Gastroesophageal sphincter (tissue), 4 donors: ENCODE data around the gene CTNNA2. TPM values are rescaled to one million over a fixed set of nuclear protein-coding genes. Genes with fewer than 3 reads are reported as not detected.

Experiments
- ATAC-seq: fragments of 150-250 bp; one replicate; pipeline ENCODE4 v1.9.1; 2016; ENCODE audit warnings: mild to moderate bottlenecking, moderate library complexity
- H3K27ac ChIP-seq, 4 donors: fragments of 200-600 bp; sonication (generic) in 3 of 4; 1 replicate in 3 of 4; 2 replicates in 1 of 4; pipeline ENCODE4 v1.5.1; 2016 to 2019
- H3K27me3 ChIP-seq: fragments of 200-600 bp; sonication (generic); one replicate; pipeline ENCODE4 v1.5.1; 2019
- H3K36me3 ChIP-seq, 2 donors: fragments of 200-600 bp; sonication (generic); one replicate each; pipeline ENCODE4 v1.5.1; 2019; ENCODE audit warnings: control low read depth in 1 of 2
- H3K4me1 ChIP-seq, 3 donors: fragments of 200-600 bp; sonication (generic); 1 replicate in 2 of 3; 2 replicates in 1 of 3; pipeline ENCODE4 v1.5.1; 2016 to 2019; ENCODE audit warnings: control low read depth in 2 of 3
- H3K4me3 ChIP-seq, 2 donors: fragments of 200-600 bp; sonication (generic); one replicate each; pipeline ENCODE4 v1.5.1; 2019; ENCODE audit warnings: mild to moderate bottlenecking in 1 of 2, moderate library complexity in 1 of 2
- H3K9me3 ChIP-seq, 3 donors: fragments of 200-600 bp; sonication (generic); one replicate each; pipeline ENCODE4 v1.5.1; 2017 to 2019; ENCODE audit warnings: control low read depth in 2 of 3
- EP300 ChIP-seq: sonication (generic); formaldehyde crosslinking; IDR thresholded peaks from one replicate; pipeline ENCODE4 v1.6.1; 2017; ENCODE audit warnings: antibody characterized with exemption, mild to moderate bottlenecking
- POLR2A ChIP-seq, 2 donors: fragments of 450-650 bp; IDR thresholded peaks; one replicate each; pipeline ENCODE4 v1.6.1; 2017; ENCODE audit warnings: antibody characterized with exemption in 2 of 2, mild to moderate bottlenecking in 2 of 2, moderate library complexity in 1 of 2
- POLR2AphosphoS5 ChIP-seq: sonication (generic); formaldehyde crosslinking; IDR thresholded peaks from one replicate; pipeline ENCODE4 v1.6.1; 2017; ENCODE audit warnings: antibody characterized with exemption
- WGBS, 2 donors: methylation state at CpG; one replicate each; pipeline ENCODE4 v1.1.5; 2018; ENCODE audit warnings: low coverage in 1 of 2; 5-methylcytosine and 5-hydroxymethylcytosine counted together
- total RNA-seq, 4 donors: library from RNA; depleted of rRNA; stranded (reverse); fragments of >200 nt; gene quantifications; one replicate each; pipeline ENCODE4 v1.1.0, GENCODE V29; 2016
- TF ChIP-seq, protein P1 (sequence below), 4 experiments: fragments of 200-600 bp in 2 of 4; fragments of 450-650 bp in 2 of 4; sonication (generic) in 1 of 4; IDR thresholded peaks; one replicate each; pipeline ENCODE4 v1.5.1; 2017 to 2019; ENCODE audit warnings: antibody characterized with exemption in 4 of 4, mild to moderate bottlenecking in 2 of 4, moderate library complexity in 2 of 4

The CTNNA2 gene
- total RNA-seq, 4 donors from 2014 or later: 0.15 to 4.2 (median 0.68) TPM

DNA sequence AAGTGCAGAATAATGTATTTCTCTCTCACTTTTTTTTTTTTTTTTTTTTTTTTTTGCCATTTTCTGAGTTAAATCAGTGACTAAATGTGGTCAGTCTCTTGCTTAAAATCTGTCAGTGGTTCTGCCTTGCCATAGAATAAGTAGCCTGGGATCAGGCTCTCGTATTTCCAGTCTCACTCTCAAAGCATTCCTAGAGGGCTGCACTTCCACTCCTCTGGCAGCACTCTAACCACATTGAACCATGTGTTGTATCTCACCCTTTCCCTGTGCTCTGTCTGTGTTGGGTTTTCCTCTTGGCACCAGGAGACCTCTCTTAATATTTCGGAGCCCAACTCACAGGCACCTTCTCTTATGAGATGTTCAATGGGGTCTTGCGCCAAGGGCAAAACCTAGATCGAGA, 304.4 kb downstream of the CTNNA2 start:
- ATAC-seq: no peak
- H3K36me3 ChIP-seq: no peaks in the 10 kb centered on the region
- 88 to 89% methylated on average over 3 to 4 of the region's 4 CpGs for WGBS, 2 donors
- no peaks in the 10 kb centered on the region for H3K4me1 ChIP-seq
- no peaks in the 10 kb centered on the region for H3K27me3 ChIP-seq
- TF ChIP-seq POLR2AphosphoS5: no peak
- no peak overlapping the region for H3K27ac ChIP-seq
- H3K4me3 ChIP-seq: no peak overlapping the region
- no peaks in the 10 kb centered on the region for H3K9me3 ChIP-seq

DNA sequence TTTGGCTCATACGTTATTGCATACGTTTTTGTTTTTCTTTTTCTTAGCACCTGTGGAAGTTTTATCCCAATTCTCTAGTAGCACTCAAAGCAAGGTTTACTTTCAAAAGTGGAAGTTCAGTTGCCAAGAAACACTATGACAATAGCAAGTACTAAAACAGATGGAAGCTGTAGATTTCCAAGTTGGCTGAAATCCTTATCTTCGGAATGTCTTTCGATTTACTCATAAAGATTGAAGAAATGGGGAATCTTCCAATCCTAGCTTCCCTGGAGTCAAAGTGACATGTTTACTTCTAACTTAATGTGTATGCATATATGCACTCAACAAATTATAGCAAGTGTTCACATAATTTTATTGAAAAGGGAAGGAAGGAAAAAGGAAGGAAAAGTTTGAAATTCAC, 307.4 kb downstream of the CTNNA2 start:
- H3K27ac ChIP-seq: no peak overlapping the region
- no peak for ATAC-seq
- H3K4me3 ChIP-seq: no peak overlapping the region
- TF ChIP-seq, protein P1, sequence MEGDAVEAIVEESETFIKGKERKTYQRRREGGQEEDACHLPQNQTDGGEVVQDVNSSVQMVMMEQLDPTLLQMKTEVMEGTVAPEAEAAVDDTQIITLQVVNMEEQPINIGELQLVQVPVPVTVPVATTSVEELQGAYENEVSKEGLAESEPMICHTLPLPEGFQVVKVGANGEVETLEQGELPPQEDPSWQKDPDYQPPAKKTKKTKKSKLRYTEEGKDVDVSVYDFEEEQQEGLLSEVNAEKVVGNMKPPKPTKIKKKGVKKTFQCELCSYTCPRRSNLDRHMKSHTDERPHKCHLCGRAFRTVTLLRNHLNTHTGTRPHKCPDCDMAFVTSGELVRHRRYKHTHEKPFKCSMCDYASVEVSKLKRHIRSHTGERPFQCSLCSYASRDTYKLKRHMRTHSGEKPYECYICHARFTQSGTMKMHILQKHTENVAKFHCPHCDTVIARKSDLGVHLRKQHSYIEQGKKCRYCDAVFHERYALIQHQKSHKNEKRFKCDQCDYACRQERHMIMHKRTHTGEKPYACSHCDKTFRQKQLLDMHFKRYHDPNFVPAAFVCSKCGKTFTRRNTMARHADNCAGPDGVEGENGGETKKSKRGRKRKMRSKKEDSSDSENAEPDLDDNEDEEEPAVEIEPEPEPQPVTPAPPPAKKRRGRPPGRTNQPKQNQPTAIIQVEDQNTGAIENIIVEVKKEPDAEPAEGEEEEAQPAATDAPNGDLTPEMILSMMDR (IDR thresholded peaks at IDR 0.05): no peak
- TF ChIP-seq POLR2A (IDR thresholded peaks at IDR 0.05): no peak
- no peak for TF ChIP-seq POLR2AphosphoS5
- TF ChIP-seq EP300: no peak
- H3K9me3 ChIP-seq: no peaks in the 10 kb centered on the region
- no peaks in the 10 kb centered on the region for H3K36me3 ChIP-seq
- no peaks in the 10 kb centered on the region for H3K4me1 ChIP-seq
- WGBS, 2 donors: 37 to 52% methylated on average over 4 of the region's 4 CpGs
- H3K27me3 ChIP-seq: no peaks in the 10 kb centered on the region

DNA sequence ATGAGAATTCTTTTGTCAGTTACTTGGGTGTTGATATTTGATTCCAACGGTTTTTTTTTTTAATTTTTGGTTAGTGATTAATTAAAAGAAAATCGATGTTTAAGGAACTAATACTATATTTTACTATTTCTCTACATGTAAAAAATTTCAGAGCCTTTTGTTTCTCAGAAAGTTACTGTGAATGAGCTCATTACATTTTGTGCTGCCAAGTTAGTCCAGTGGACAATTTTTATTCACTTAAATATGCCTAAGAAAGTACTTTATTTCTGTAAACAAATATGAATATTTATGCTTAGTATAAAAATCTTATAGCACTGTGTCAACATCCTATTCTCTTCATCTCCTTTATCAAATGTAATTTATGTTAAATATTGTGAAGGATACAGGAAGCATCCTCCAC, 309.3 kb downstream of the CTNNA2 start:
- WGBS, 2 donors: 54 to 65% methylated on average over 2 of the region's 2 CpGs

DNA sequence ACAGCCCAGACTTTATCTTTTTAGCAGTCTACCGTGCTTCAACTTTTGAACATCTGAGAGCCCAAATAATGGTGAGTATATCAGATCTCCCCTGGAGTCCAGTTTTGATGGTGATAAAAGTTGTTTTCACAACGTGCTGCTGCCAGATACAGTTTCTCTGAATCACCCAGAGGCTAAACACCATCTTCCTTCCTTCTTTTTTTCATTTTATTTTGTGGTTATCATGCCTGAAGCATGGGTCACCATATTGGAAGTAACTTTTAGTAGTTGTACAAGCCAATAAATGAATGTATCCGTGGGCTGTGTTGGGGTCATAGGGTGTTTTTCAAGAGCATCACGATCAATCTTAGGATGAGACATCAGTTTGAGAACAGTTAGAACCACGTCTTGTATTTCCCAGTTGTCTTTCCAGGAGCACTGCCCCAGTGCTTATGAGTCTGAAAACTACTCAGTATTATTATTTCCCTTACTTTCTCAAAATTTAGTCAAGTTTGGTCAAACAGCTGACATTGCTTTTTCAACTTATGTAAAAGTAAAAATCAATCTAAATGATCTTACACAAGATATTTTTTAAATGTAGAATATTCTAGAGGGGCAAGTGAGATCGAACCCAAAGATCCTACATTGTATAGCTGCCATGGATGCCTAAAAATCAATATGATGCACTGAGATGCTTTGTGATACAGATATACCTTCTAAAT, 311.4 kb downstream of the CTNNA2 start:
- 69 to 75% methylated on average over 6 of the region's 6 CpGs for WGBS, 2 donors
- no peak overlapping the region for H3K27ac ChIP-seq
- no peak for ATAC-seq
- H3K27me3 ChIP-seq: no peaks in the 10 kb centered on the region
- H3K36me3 ChIP-seq: no peaks in the 10 kb centered on the region
- TF ChIP-seq POLR2A (IDR thresholded peaks at IDR 0.05) (no peak), EP300 (no peak)
- TF ChIP-seq, protein P1 (IDR thresholded peaks at IDR 0.05): no peak
- H3K9me3 ChIP-seq: no peaks in the 10 kb centered on the region
- H3K4me1 ChIP-seq: no peaks in the 10 kb centered on the region
- H3K4me3 ChIP-seq: no peak overlapping the region

More for the DNA sequence above, 309.3 kb downstream of the CTNNA2 start:
- Histone ChIP-seq H3K9me3 (no peaks in the 10 kb centered on the region), H3K4me3 (no peak overlapping the region), H3K27ac (no peak overlapping the region), H3K4me1 (no peaks in the 10 kb centered on the region), H3K36me3 (no peaks in the 10 kb centered on the region), H3K27me3 (no peaks in the 10 kb centered on the region)
- TF ChIP-seq, protein P1 (IDR thresholded peaks at IDR 0.05): no peak
- TF ChIP-seq POLR2A (IDR thresholded peaks at IDR 0.05) (no peak), POLR2AphosphoS5 (no peak), EP300 (no peak)
- ATAC-seq: no peak

DNA sequence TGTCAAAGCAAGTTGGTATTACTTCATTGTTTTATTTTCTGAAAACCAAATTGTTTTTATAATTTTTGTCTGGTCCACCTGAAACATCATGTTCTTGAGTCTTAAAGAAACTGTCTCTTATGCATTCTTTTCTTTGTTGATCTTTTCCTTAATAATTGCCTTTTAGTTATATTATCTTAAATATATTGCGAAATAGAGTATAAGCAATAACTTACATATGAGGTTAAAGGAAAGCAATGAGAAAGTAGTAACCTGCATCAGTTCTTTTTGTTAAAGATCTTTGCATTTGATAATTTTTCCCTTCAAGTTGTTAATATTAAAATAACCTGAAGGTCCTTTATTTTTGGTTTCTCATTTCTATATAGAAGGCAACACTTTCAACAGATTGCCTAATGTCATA, 315.0 kb downstream of the CTNNA2 start:
- no peak overlapping the region for H3K4me3 ChIP-seq
- H3K27ac ChIP-seq: no peak overlapping the region
- no peaks in the 10 kb centered on the region for H3K27me3 ChIP-seq
- H3K9me3 ChIP-seq: no peaks in the 10 kb centered on the region
- WGBS, 2 donors: 100% methylated on average over 1 of the region's 1 CpG
- H3K4me1 ChIP-seq: no peaks in the 10 kb centered on the region
- TF ChIP-seq POLR2AphosphoS5: no peak
- TF ChIP-seq POLR2A (IDR thresholded peaks at IDR 0.05): no peak
- TF ChIP-seq EP300: no peak
- TF ChIP-seq, protein P1 (IDR thresholded peaks at IDR 0.05): no peak
- ATAC-seq: no peak
- H3K36me3 ChIP-seq: no peaks in the 10 kb centered on the region
